Right lobe of liver (tissue), 4 donors: ENCODE results near the gene LEPR.

Experiments used
- CTCF ChIP-seq, 4 donors: fragments of 200-600 bp in 3 of 4; fragments of 450-650 bp in 1 of 4; IDR thresholded peaks; one replicate each; pipeline versions ENCODE4 v1.5.1 to v1.8.0; 2016 to 2022; ENCODE audit warnings: antibody characterized with exemption in 4 of 4, mild to moderate bottlenecking in 2 of 4
- POLR2A ChIP-seq: fragments of 450-650 bp; IDR thresholded peaks from one replicate; pipeline ENCODE4 v1.6.1; 2017; ENCODE audit warnings: antibody characterized with exemption, mild to moderate bottlenecking
- donor health status: DM: no; HTN: no; CAD: no.
- donor health status: DM: no; HTN: no; CAD: no.
- donor health status: DM: no; HTN: yes; CAD: no.

- TF ChIP-seq CTCF (IDR thresholded peaks at IDR 0.05): no peak
- no peak for TF ChIP-seq POLR2A
These were observed 15.5 kb upstream of the LEPR start for GRCh38 chr1:65404941-65405340.
